Epithelial cell of proximal tubule (primary cell): ENCODE data around the gene GRM2. TPM values are rescaled to one million over a fixed set of nuclear protein-coding genes. Genes with fewer than 3 reads are reported as not detected.

Source experiments
- DNase-seq: peaks from one replicate; pipeline ENCODE4 v3.0.0-alpha.2; 2011; ENCODE audit warnings: low read depth
- H3K4me3 ChIP-seq: 2 replicates; pipeline ENCODE4 v1.5.1; 2011; ENCODE audit warnings: low read depth, mild to moderate bottlenecking, low read length
- CTCF ChIP-seq: conservative IDR thresholded peaks from 2 replicates; pipeline ENCODE4 v1.5.1; 2012; ENCODE audit warnings: low read depth, mild to moderate bottlenecking, low read length
- total RNA-seq: library from RNA; depleted of rRNA; stranded (reverse); fragments of >200 nt; gene quantifications from 2 replicates; pipeline ENCODE4 v1.2.3, GENCODE V29; 2015

The GRM2 gene
- total RNA-seq, 1 donor from 2014 or later: not detected

- no peak for TF ChIP-seq CTCF
- no peak overlapping the region for H3K4me3 ChIP-seq
- no peak for DNase-seq
Measured at GRCh38 chr3:51691949-51692348, 14.9 kb upstream of the GRM2 start.

GRCh38 chr3:51692980-51693395, 13.9 kb upstream of the GRM2 start:
- H3K4me3 ChIP-seq: no peak overlapping the region
- no peak for DNase-seq
- TF ChIP-seq CTCF: no peak

GRCh38 chr3:51696954-51697353, 9.9 kb upstream of the GRM2 start:
- no peak for TF ChIP-seq CTCF
- H3K4me3 ChIP-seq: no peak overlapping the region
- DNase-seq: no peak

GRCh38 chr3:51698209-51698608, 8.7 kb upstream of the GRM2 start:
- no peak overlapping the region for H3K4me3 ChIP-seq
- TF ChIP-seq CTCF: no peak
- DNase-seq: no peak

GRCh38 chr3:51700403-51700802, 6.5 kb upstream of the GRM2 start:
- DNase-seq: no peak
- TF ChIP-seq CTCF: no peak
- no peak overlapping the region for H3K4me3 ChIP-seq

GRCh38 chr3:51702156-51702555, 4.7 kb upstream of the GRM2 start:
- no peak overlapping the region for H3K4me3 ChIP-seq
- TF ChIP-seq CTCF: no peak
- no peak for DNase-seq

- no peak overlapping the region for H3K4me3 ChIP-seq
- DNase-seq: no peak
- no peak for TF ChIP-seq CTCF
Measured at GRCh38 chr3:51703068-51703760, 3.7 kb upstream of the GRM2 start.
